ENCODE data around the gene CTF1. TPM values are rescaled to one million over a fixed set of nuclear protein-coding genes. Genes with fewer than 3 reads are reported as not detected.

CTF1 gene
- 4.5 and 5.1 TPM in 2 replicates for total RNA-seq
- long read RNA-seq, result 0 reads

- no peaks in the 10 kb centered on the region for H3K27me3 Mint-ChIP-seq
Observed at GRCh38 chr16:30896261-30896888, at the start of gene CTF1. CTF1 (plus strand) TSS chr16:30896614; CDS start chr16:30896644, 30 bp downstream.

GRCh38 chr16:30846649-30847402, 49.6 kb upstream of the CTF1 start:
- DNase-seq (ENCODE audit: low spot score, unreplicated experiment), result no peak
- no peak for TF ChIP-seq CTCF (IDR thresholded peaks at IDR 0.05; ENCODE audit: unreplicated experiment)
- Mint-ChIP-seq H3K4me1 (ENCODE audit: low read depth) (peaks cover 2% of the 10 kb centered on the region), H3K27me3 (no peaks in the 10 kb centered on the region), H3K9me3 (ENCODE audit: low read depth) (peaks cover 3% of the 10 kb centered on the region), H3K4me3 (ENCODE audit: low read depth) (no peak overlapping the region), H3K36me3 (ENCODE audit: insufficient read depth) (peaks cover 3% of the 10 kb centered on the region), H3K27ac (no peak overlapping the region)

More at GRCh38 chr16:30896261-30896888, at the start of gene CTF1:
- no peak for TF ChIP-seq CTCF (IDR thresholded peaks at IDR 0.05; ENCODE audit: unreplicated experiment)
- Mint-ChIP-seq H3K36me3 (ENCODE audit: insufficient read depth) (peaks cover 2% of the 10 kb centered on the region), H3K4me1 (ENCODE audit: low read depth) (peaks cover 29% of the 10 kb centered on the region), H3K9me3 (ENCODE audit: low read depth) (no peaks in the 10 kb centered on the region), H3K4me3 (ENCODE audit: low read depth) (peak within 1 kb of the TSS; percentile 86), H3K27ac (peak within 1 kb of the TSS; percentile 99)
- peak; percentile 65 for DNase-seq (ENCODE audit: low spot score, unreplicated experiment)

- Mint-ChIP-seq H3K27me3 (no peaks in the 10 kb centered on the region), H3K27ac (no peak overlapping the region), H3K4me1 (ENCODE audit: low read depth) (no peaks in the 10 kb centered on the region), H3K4me3 (ENCODE audit: low read depth) (no peak overlapping the region), H3K9me3 (ENCODE audit: low read depth) (no peaks in the 10 kb centered on the region), H3K36me3 (ENCODE audit: insufficient read depth) (peaks cover 8% of the 10 kb centered on the region)
- TF ChIP-seq CTCF (IDR thresholded peaks at IDR 0.05; ENCODE audit: unreplicated experiment), result no peak
- DNase-seq (ENCODE audit: low spot score, unreplicated experiment), result no peak
Observed at GRCh38 chr16:30850246-30850645, 46.2 kb upstream of the CTF1 start.

GRCh38 chr16:30853758-30854157, 42.7 kb upstream of the CTF1 start:
- H3K27ac Mint-ChIP-seq, result no peak overlapping the region
- no peaks in the 10 kb centered on the region for H3K27me3 Mint-ChIP-seq
- no peaks in the 10 kb centered on the region for H3K9me3 Mint-ChIP-seq (ENCODE audit: low read depth)
- no peak overlapping the region for H3K4me3 Mint-ChIP-seq (ENCODE audit: low read depth)
- DNase-seq (ENCODE audit: low spot score, unreplicated experiment), result no peak
- peaks cover 8% of the 10 kb centered on the region for H3K36me3 Mint-ChIP-seq (ENCODE audit: insufficient read depth)
- peaks cover 4% of the 10 kb centered on the region for H3K4me1 Mint-ChIP-seq (ENCODE audit: low read depth)
- no peak for TF ChIP-seq CTCF (IDR thresholded peaks at IDR 0.05; ENCODE audit: unreplicated experiment)

- no peak for DNase-seq (ENCODE audit: low spot score, unreplicated experiment)
- H3K4me3 Mint-ChIP-seq (ENCODE audit: low read depth), result no peak overlapping the region
- no peak for TF ChIP-seq CTCF (IDR thresholded peaks at IDR 0.05; ENCODE audit: unreplicated experiment)
- H3K9me3 Mint-ChIP-seq (ENCODE audit: low read depth), result no peaks in the 10 kb centered on the region
- no peaks in the 10 kb centered on the region for H3K27me3 Mint-ChIP-seq
- H3K4me1 Mint-ChIP-seq (ENCODE audit: low read depth), result peaks cover 4% of the 10 kb centered on the region
- H3K36me3 Mint-ChIP-seq (ENCODE audit: insufficient read depth), result peaks cover 6% of the 10 kb centered on the region
- no peak overlapping the region for H3K27ac Mint-ChIP-seq
Observed at GRCh38 chr16:30858111-30858495, 38.3 kb upstream of the CTF1 start.

All from progenitor cell of endocrine pancreas (in vitro differentiated cells).